GM18511 (cell line): ENCODE measurements around the gene MARCHF10.
"Not testable (repeated sequence)": the region's sequence is repeated elsewhere in the genome, so short reads cannot be mapped to it uniquely, and the experiment has no call there.

Experiments
- ATAC-seq: cut with Tn5 transposase; IDR thresholded peaks from one replicate; pipeline ENCODE4 v1.9.1; 2021; ENCODE audit warnings: mild to moderate bottlenecking, moderate library complexity; ENCODE audit not compliant: unreplicated experiment

MARCHF10 gene

GRCh38 chr17:62791235-62791734, 16.8 kb downstream of the MARCHF10 start:
- ATAC-seq, result no peak

GRCh38 chr17:62790564-62790986, 17.5 kb downstream of the MARCHF10 start:
- no peak for ATAC-seq

GRCh38 chr17:62787366-62787765, 20.7 kb downstream of the MARCHF10 start:
- ATAC-seq, result no peak

- ATAC-seq, result no peak
Measured at GRCh38 chr17:62786646-62787045, 21.5 kb downstream of the MARCHF10 start.

- not testable (repeated sequence) for ATAC-seq
Measured at GRCh38 chr17:62785983-62786382, 22.1 kb downstream of the MARCHF10 start.

- ATAC-seq, result no peak
Measured at GRCh38 chr17:62782730-62783270, 25.3 kb downstream of the MARCHF10 start.

- ATAC-seq, result no peak
Measured at GRCh38 chr17:62781831-62782251, 26.3 kb downstream of the MARCHF10 start.

- no peak for ATAC-seq
Measured at GRCh38 chr17:62781356-62781755, 26.8 kb downstream of the MARCHF10 start.

- no peak for ATAC-seq
Measured at GRCh38 chr17:62780951-62781350, 27.2 kb downstream of the MARCHF10 start.

GRCh38 chr17:62780269-62780668, 27.8 kb downstream of the MARCHF10 start:
- no peak for ATAC-seq

GRCh38 chr17:62778990-62779681, 29.0 kb downstream of the MARCHF10 start:
- ATAC-seq, result no peak

GRCh38 chr17:62775876-62776275, 32.2 kb downstream of the MARCHF10 start:
- ATAC-seq, result no peak

GRCh38 chr17:62774338-62774737, 33.8 kb downstream of the MARCHF10 start:
- no peak for ATAC-seq

- ATAC-seq, result no peak
Measured at GRCh38 chr17:62767997-62768396, 40.1 kb downstream of the MARCHF10 start.

- no peak for ATAC-seq
Measured at GRCh38 chr17:62765351-62765750, 42.8 kb downstream of the MARCHF10 start.

GRCh38 chr17:62763891-62764600, 44.1 kb downstream of the MARCHF10 start:
- no peak for ATAC-seq

GRCh38 chr17:62761884-62762283, 46.2 kb downstream of the MARCHF10 start:
- ATAC-seq, result no peak

- ATAC-seq, result no peak
Measured at GRCh38 chr17:62760945-62761267, 47.2 kb downstream of the MARCHF10 start.

- ATAC-seq, result no peak
Measured at GRCh38 chr17:62760059-62760944, 47.8 kb downstream of the MARCHF10 start.

GRCh38 chr17:62757500-62757951, 50.6 kb downstream of the MARCHF10 start:
- no peak for ATAC-seq

GRCh38 chr17:62756198-62756597, 51.9 kb downstream of the MARCHF10 start:
- no peak for ATAC-seq
